ENCODE results near the gene BUB1.

The BUB1 gene

GRCh38 chr2:110678457-110679336 is 834 bp upstream of the BUB1 start:
- TF ChIP-seq CTCF (IDR thresholded peaks at IDR 0.05; ENCODE audit: insufficient read depth, low read length, poor library complexity, severe bottlenecking), result no peak
- no peaks in the 10 kb centered on the region for H3K27me3 ChIP-seq (replicated peaks; ENCODE audit: control insufficient read depth, insufficient read depth, low read length)
- peaks cover 2% of the 10 kb centered on the region; the same call in 1 of the 2 replicates for H3K36me3 ChIP-seq (ENCODE audit: control insufficient read depth, insufficient read depth, low read length)
- peak; percentile 19 for DNase-seq (ENCODE audit: extremely low read depth, insufficient read length)
- peak overlapping the region; percentile 80 for H3K4me3 ChIP-seq (replicated peaks; ENCODE audit: low read depth, low read length)

DNA sequence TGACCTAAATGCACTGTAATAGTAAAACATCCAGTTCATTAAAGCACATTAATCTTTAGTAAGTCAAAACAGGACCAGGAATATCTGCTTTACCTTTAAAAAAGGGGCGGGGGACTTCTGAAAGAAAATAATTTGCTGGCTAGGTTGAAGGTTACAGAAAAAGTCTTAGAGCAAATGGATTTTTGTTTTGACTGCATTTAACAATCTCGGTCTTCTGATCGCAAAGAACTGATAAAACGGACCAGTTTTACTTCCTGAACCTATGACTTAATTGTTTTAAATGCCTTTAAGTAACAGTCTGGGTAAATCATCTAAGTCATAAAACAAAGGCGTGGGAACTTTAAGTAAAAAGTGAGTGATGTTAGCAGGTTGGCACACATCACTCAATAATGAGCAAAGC is 783 bp downstream of the BUB1 start:
- peaks cover 5% of the 10 kb centered on the region for H3K36me3 ChIP-seq (ENCODE audit: control insufficient read depth, insufficient read depth, low read length)
- H3K4me3 ChIP-seq (replicated peaks; ENCODE audit: low read depth, low read length), result peak overlapping the region; percentile 80
- TF ChIP-seq CTCF (IDR thresholded peaks at IDR 0.05; ENCODE audit: insufficient read depth, low read length, poor library complexity, severe bottlenecking), result no peak
- DNase-seq (ENCODE audit: extremely low read depth, insufficient read length), result peak; percentile 20
- H3K27me3 ChIP-seq (replicated peaks; ENCODE audit: control insufficient read depth, insufficient read depth, low read length), result no peaks in the 10 kb centered on the region

- Histone ChIP-seq H3K4me3 (replicated peaks; ENCODE audit: low read depth, low read length) (peak overlapping the region; percentile 41), H3K36me3 (ENCODE audit: control insufficient read depth, insufficient read depth, low read length) (peaks cover 6% of the 10 kb centered on the region), H3K27me3 (replicated peaks; ENCODE audit: control insufficient read depth, insufficient read depth, low read length) (no peaks in the 10 kb centered on the region)
- no peak for TF ChIP-seq CTCF (IDR thresholded peaks at IDR 0.05; ENCODE audit: insufficient read depth, low read length, poor library complexity, severe bottlenecking)
- DNase-seq (ENCODE audit: extremely low read depth, insufficient read length), result no peak
Measured at GRCh38 chr2:110675679-110676078, 2.2 kb downstream of the BUB1 start.

GRCh38 chr2:110674620-110675555 is 3.0 kb downstream of the BUB1 start:
- peaks cover 6% of the 10 kb centered on the region for H3K36me3 ChIP-seq (ENCODE audit: control insufficient read depth, insufficient read depth, low read length)
- no peak for TF ChIP-seq CTCF (IDR thresholded peaks at IDR 0.05; ENCODE audit: insufficient read depth, low read length, poor library complexity, severe bottlenecking)

DNA sequence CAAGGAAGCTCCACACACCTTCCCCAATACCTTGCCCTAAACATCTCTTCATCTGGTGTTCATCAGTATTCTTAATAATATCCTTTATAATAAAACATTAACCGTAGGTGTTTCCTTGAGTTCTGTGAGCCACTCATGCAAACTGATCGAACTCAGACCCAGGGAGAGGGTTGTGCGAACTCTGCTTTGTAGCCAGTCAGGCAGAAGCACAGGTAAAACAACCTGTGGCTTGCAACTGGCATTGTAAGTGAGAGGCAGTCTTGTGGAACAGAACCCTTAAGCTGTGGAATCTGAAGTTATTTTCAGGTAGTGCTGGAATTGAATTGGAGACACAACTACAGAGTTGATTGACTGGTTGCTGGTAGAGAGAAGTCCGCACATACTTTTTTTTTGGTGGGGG is 4.7 kb downstream of the BUB1 start:
- Histone ChIP-seq H3K27me3 (replicated peaks; ENCODE audit: control insufficient read depth, insufficient read depth, low read length) (no peaks in the 10 kb centered on the region), H3K36me3 (ENCODE audit: control insufficient read depth, insufficient read depth, low read length) (peaks cover 11% of the 10 kb centered on the region), H3K4me3 (replicated peaks; ENCODE audit: low read depth, low read length) (no peak overlapping the region)
- no peak for DNase-seq (ENCODE audit: extremely low read depth, insufficient read length)
- no peak for TF ChIP-seq CTCF (IDR thresholded peaks at IDR 0.05; ENCODE audit: insufficient read depth, low read length, poor library complexity, severe bottlenecking)

More at GRCh38 chr2:110674620-110675555, 3.0 kb downstream of the BUB1 start:
- peak; percentile 61 for DNase-seq (ENCODE audit: extremely low read depth, insufficient read length)
- peak overlapping the region; percentile 51 for H3K4me3 ChIP-seq (replicated peaks; ENCODE audit: low read depth, low read length)
- H3K27me3 ChIP-seq (replicated peaks; ENCODE audit: control insufficient read depth, insufficient read depth, low read length), result no peaks in the 10 kb centered on the region

Data from GM06990 (cell line).